HepG2 (cell line): ENCODE data around the gene GP2. TPM values are rescaled to one million over a fixed set of nuclear protein-coding genes. Genes with fewer than 3 reads are reported as not detected.

Experiments used
- ATAC-seq: fragments of 200-7000 bp; cut with Tn5 transposase; 3 replicates; pipeline ENCODE4 v1.9.1; 2020; ENCODE audit warnings: mild to moderate bottlenecking, moderate library complexity
- BruUV-seq: library from RNA; stranded (reverse); fragments of 400-500 nt; replicated peaks from 2 replicates; lab custom pipeline; 2021; lab: Mats Ljungman, UMichigan
- CTCF ChIA-PET: fragments of 300-600 bp; formaldehyde crosslinking; extraction: SDS; loops from one replicate; lab custom pipeline; 2021; ENCODE audit warnings: low total read pairs, inconsistent platforms, low intra/inter-chr PET ratio; lab: Yijun Ruan, JAX
- POLR2A ChIA-PET: fragments of 350-600 bp; sonication (Branson Sonifier 250); formaldehyde crosslinking; loops from one replicate; lab custom pipeline; 2020; ENCODE audit warnings: antibody characterized with exemption, inconsistent platforms; lab: Yijun Ruan, JAX
- DNase-seq: peaks from one replicate; pipeline ENCODE4 v3.0.0-alpha.2; 2015; ENCODE audit warnings: low spot score
- FAIRE-seq: peaks from 3 replicates; lab custom pipeline; 2011; peaks lifted over from hg19 to GRCh38; lab: Jason Lieb, UNC
- H2AFZ ChIP-seq: one replicate; pipeline ENCODE4 v1.6.1; 2011; ENCODE audit warnings: low read length, inconsistent platforms
- H3K27ac ChIP-seq: fragments of 300-600 bp; 3 replicates; pipeline ENCODE4 v1.8.0; 2011; ENCODE audit warnings: mixed run types, mild to moderate bottlenecking, mixed read lengths, low read length, inconsistent platforms; ENCODE audit not compliant: insufficient read depth; ENCODE audit errors: extremely low read length
- H3K27me3 ChIP-seq, 2 experiments: fragments of 200-600 bp in 1 of 2; 2 replicates in 1 of 2; 3 replicates in 1 of 2; pipeline versions ENCODE4 v1.6.0 to v1.8.0; 2011; ENCODE audit warnings: low read length in 2 of 2, mild to moderate bottlenecking in 2 of 2, moderate library complexity in 2 of 2, inconsistent platforms in 1 of 2; ENCODE audit not compliant: insufficient read depth in 2 of 2, control insufficient read depth in 1 of 2
- H3K36me3 ChIP-seq, 2 experiments: fragments of 200-600 bp in 1 of 2; replicated peaks in 1 of 2; 2 replicates in 1 of 2; 3 replicates in 1 of 2; pipeline versions ENCODE4 v1.5.1 to v1.8.0; 2011; ENCODE audit warnings: low read length in 2 of 2, inconsistent platforms in 1 of 2; ENCODE audit not compliant: insufficient read depth in 2 of 2, control insufficient read depth in 1 of 2
- H3K4me1 ChIP-seq: 2 replicates; pipeline ENCODE4 v1.5.1; 2012; ENCODE audit warnings: low read length, inconsistent platforms; ENCODE audit not compliant: insufficient read depth
- H3K4me2 ChIP-seq: 2 replicates; pipeline ENCODE4 v1.6.0; 2011; ENCODE audit warnings: low read depth, low read length, inconsistent platforms
- H3K4me3 ChIP-seq, 3 experiments: fragments of 200-600 bp in 1 of 3; sonication (generic), shearing (Covaris generic) in 1 of 3; replicated peaks in 1 of 3; 2 replicates each; pipeline ENCODE4 v1.5.1; 2011 to 2016; ENCODE audit warnings: low read length in 3 of 3, inconsistent platforms in 2 of 3, low read depth in 2 of 3, mild to moderate bottlenecking in 2 of 3, control low read depth in 1 of 3, mixed read lengths in 1 of 3; ENCODE audit not compliant: insufficient read depth in 1 of 3
- H3K79me2 ChIP-seq: one replicate; pipeline ENCODE4 v1.6.1; 2011; ENCODE audit warnings: low read length, inconsistent platforms; ENCODE audit not compliant: insufficient read depth
- H3K9ac ChIP-seq: 2 replicates; pipeline ENCODE4 v1.6.0; 2011; ENCODE audit warnings: mild to moderate bottlenecking, low read depth, low read length, inconsistent platforms; ENCODE audit not compliant: insufficient read depth
- H3K9me3 ChIP-seq: 2 replicates; pipeline ENCODE4 v1.5.1; 2012; ENCODE audit warnings: mild to moderate bottlenecking, low read length
- H4K20me1 ChIP-seq: 2 replicates; pipeline ENCODE4 v1.6.0; 2011; ENCODE audit warnings: inconsistent platforms, mild to moderate bottlenecking, low read length, moderate library complexity; ENCODE audit not compliant: insufficient read depth
- GABPA ChIP-seq, 2 experiments: IDR thresholded peaks; 2 replicates each; pipeline ENCODE4 v1.6.1; 2011 to 2016; ENCODE audit warnings: low read depth in 2 of 2, low read length in 1 of 2, missing biosample characterization in 1 of 2, missing genetic modification characterization in 1 of 2
- GATA4 ChIP-seq: sonication (generic); IDR thresholded peaks from 2 replicates; pipeline ENCODE4 v1.6.1; 2016; ENCODE audit warnings: antibody characterized with exemption, low read depth, borderline replicate concordance
- MAFF ChIP-seq: IDR thresholded peaks from 2 replicates; pipeline ENCODE4 v1.6.1; 2011; ENCODE audit warnings: low read depth, low read length, improper control_type of control experiment
- MAFK ChIP-seq, 2 experiments: IDR thresholded peaks in 1 of 2; conservative IDR thresholded peaks in 1 of 2; 2 replicates each; pipeline ENCODE4 v1.6.1; 2011; ENCODE audit warnings: improper control_type of control experiment in 2 of 2, low read length in 2 of 2
- NFE2 ChIP-seq: sonication (generic); formaldehyde crosslinking; IDR thresholded peaks from 2 replicates; pipeline ENCODE4 v1.4.0; 2020; ENCODE audit warnings: missing genetic modification reagents
- NFE2L2 ChIP-seq: fragments of 150-350 bp; IDR thresholded peaks from 2 replicates; pipeline ENCODE4 v1.6.1; 2014; ENCODE audit warnings: low read length
- NR2C2 ChIP-seq: sonication (generic); formaldehyde crosslinking; IDR thresholded peaks from 2 replicates; pipeline ENCODE4 v1.4.0; 2020; ENCODE audit warnings: missing genetic modification reagents, mild to moderate bottlenecking, moderate library complexity, borderline replicate concordance
- SMC3 ChIP-seq: IDR thresholded peaks from 2 replicates; pipeline ENCODE4 v1.6.1; 2011; ENCODE audit warnings: low read length, improper control_type of control experiment
- TEAD2 ChIP-seq: sonication (generic); formaldehyde crosslinking; IDR thresholded peaks from 2 replicates; pipeline ENCODE4 v1.9.0; 2021; ENCODE audit warnings: missing genetic modification reagents
- TFDP1 ChIP-seq: IDR thresholded peaks from 2 replicates; pipeline ENCODE4 v1.6.1; 2016; ENCODE audit warnings: missing compliant biosample characterization, missing genetic modification reagents, borderline replicate concordance
- TP53 ChIP-seq: sonication (generic); formaldehyde crosslinking; conservative IDR thresholded peaks from 2 replicates; pipeline ENCODE4 v1.4.0; 2020; ENCODE audit warnings: missing genetic modification reagents
- ZNF446 ChIP-seq: sonication (generic); formaldehyde crosslinking; IDR thresholded peaks from 2 replicates; pipeline ENCODE4 v1.5.0; 2020; ENCODE audit warnings: mild to moderate bottlenecking, missing genetic modification reagents
- ZNF577 ChIP-seq: sonication (generic); formaldehyde crosslinking; IDR thresholded peaks from 2 replicates; pipeline ENCODE4 v1.4.0; 2020; ENCODE audit warnings: mild to moderate bottlenecking, low read depth, missing genetic modification reagents, borderline replicate concordance
- WGBS: methylation state at CpG from one replicate; pipeline ENCODE4 v1.1.6; 2017; ENCODE audit warnings: low lambda C conversion rate; 5-methylcytosine and 5-hydroxymethylcytosine counted together
- in situ Hi-C: cut with HindIII; loops from 2 replicates; pipeline ENCODE4 v1.10.0; 2017; ENCODE audit warnings: low pct_unique_long_range_greater_than_20kb; ENCODE audit not compliant: extremely low pct_ligation_motif_present
- intact Hi-C: fragments of 100-400 bp; cut with micrococcal nuclease; formaldehyde crosslinking; loops from one replicate; pipeline ENCODE4 v1.10.0; 2022; ENCODE audit not compliant: unreplicated experiment
- polyA plus RNA-seq, 8 experiments: library from polyadenylated mRNA; depleted of rRNA in 3 of 8; stranded (reverse) in 7 of 8; unstranded in 1 of 8; fragments of >200 nt; fragmentation: Illumina TruSeq in 4 of 8; extraction: Trizol in 4 of 8; gene quantifications; 2 replicates each; pipeline versions ENCODE4 v1.2.1 to v1.2.3, GENCODE V29; 2011 to 2016; ENCODE audit warnings: low read depth in 4 of 8, missing spikeins in 1 of 8, mixed read lengths in 1 of 8; ENCODE audit not compliant: insufficient read depth in 1 of 8
- total RNA-seq, 5 experiments: library from RNA; depleted of rRNA; stranded (reverse); fragments of >200 nt; fragmentation: Illumina TruSeq; extraction: Trizol; gene quantifications; 2 replicates each; pipeline ENCODE4 v1.2.3, GENCODE V29; 2016; ENCODE audit warnings: low read depth in 1 of 5

The GP2 gene
- total and polyA plus RNA-seq, 2 of the 13 experiments (the other 11 are each of a cell fraction or from before 2014, with no cell fraction given) = 0.15 to 0.69 TPM

DNA sequence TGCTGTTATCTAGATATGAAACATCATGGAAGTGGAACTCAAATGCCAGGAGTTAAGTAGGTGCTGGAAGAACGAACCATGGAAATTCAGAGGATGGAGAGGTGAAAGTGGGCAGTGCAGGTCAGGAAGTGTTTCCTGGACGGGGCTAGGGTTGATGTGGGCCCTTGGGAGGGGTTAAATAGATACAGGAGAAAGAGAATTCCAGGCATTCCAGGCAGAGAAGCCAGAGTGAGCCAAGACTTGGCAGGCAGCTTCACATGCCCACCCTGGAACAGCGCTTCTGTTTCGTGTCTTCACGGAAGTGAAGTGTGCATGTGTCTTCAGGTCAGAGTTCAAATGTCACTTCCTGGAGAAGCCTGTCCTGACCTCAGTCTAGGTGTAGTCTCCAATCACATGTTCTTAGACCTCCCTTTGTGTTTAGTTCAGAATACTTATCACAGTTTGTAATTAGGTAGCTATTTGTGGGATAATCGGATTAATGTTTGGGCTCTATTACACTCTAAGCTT lies 41.3 kb downstream of the GP2 start:
- intact Hi-C loops = no loop called here
- DNase-seq = no peak
- TF ChIP-seq TP53 (CRISPR knock-in tag) (no peak), NR2C2 (CRISPR knock-in tag) (peak; percentile 46; the same call in 1 of the 2 replicates), GABPA (IDR thresholded peaks at IDR 0.05; ENCODE audit: low read depth, low read length) (no peak), GABPA (CRISPR knock-in tag; IDR thresholded peaks at IDR 0.05; ENCODE audit: low read depth) (peak; percentile 34; the same call in 1 of the 2 replicates)
- TF ChIP-seq, all 625 proteins: peak for 2
- in situ Hi-C loops = no loop called here
- no peaks in the 10 kb centered on the region for H4K20me1 ChIP-seq
- no peak overlapping the region for H3K4me3 ChIP-seq
- peaks cover 0 to 21% of the 10 kb centered on the region in 2 experiments; a peak in 3 of 5 replicates for H3K27me3 ChIP-seq
- ChIA-PET CTCF (no interaction called here), POLR2A (no interaction called here)
- FAIRE-seq (no peak), ATAC-seq (no peak)
- H3K9ac ChIP-seq = no peak overlapping the region
- no peaks in the 10 kb centered on the region for H3K79me2 ChIP-seq
- H3K9me3 ChIP-seq = no peaks in the 10 kb centered on the region
- no peaks in the 10 kb centered on the region for H3K4me1 ChIP-seq
- H2AFZ ChIP-seq = no peak overlapping the region
- H3K27ac ChIP-seq = no peak overlapping the region
- H3K4me2 ChIP-seq = no peak overlapping the region
- no peaks in the 10 kb centered on the region for H3K36me3 ChIP-seq
- 47% methylated on average over 6 of the region's 6 CpGs for WGBS
- no TSS peak for BruUV-seq

GRCh38 chr16:20280259-20280658 lies 47.1 kb downstream of the GP2 start:
- BruUV-seq = no TSS peak
- H3K9me3 ChIP-seq = no peaks in the 10 kb centered on the region; the same call in 1 of the 2 replicates
- H3K9ac ChIP-seq = no peak overlapping the region
- WGBS = 5% methylated on average over 3 of the region's 3 CpGs
- H4K20me1 ChIP-seq = no peaks in the 10 kb centered on the region
- H3K4me3 ChIP-seq = no peak overlapping the region
- DNase-seq (no peak), ATAC-seq (no peak), FAIRE-seq (no peak)
- TF ChIP-seq MAFK (conservative IDR thresholded peaks at IDR 0.05 in 1 of 2, IDR thresholded peaks at IDR 0.05 in 1 of 2; ENCODE audit: low read length in 2 of 2) = peak; percentile 71 to 82
- peak; percentile 94 for TF ChIP-seq NFE2L2
- TF ChIP-seq MAFF = peak; percentile 71
- no peak for TF ChIP-seq TEAD2
- TF ChIP-seq ZNF446 (CRISPR knock-in tag) = no peak
- peak; percentile 64; the same call in 1 of the 2 replicates for TF ChIP-seq NFE2
- no peak for TF ChIP-seq GATA4
- no peak for TF ChIP-seq ZNF577 (CRISPR knock-in tag)
- no peak for TF ChIP-seq SMC3
- no peak for TF ChIP-seq TFDP1 (CRISPR knock-in tag)
- H3K27me3 ChIP-seq = no peaks in the 10 kb centered on the region
- H3K27ac ChIP-seq = no peak overlapping the region
- intact Hi-C loops (no loop called here), in situ Hi-C loops (no loop called here)
- ChIA-PET POLR2A (no interaction called here), CTCF (no interaction called here)
- H3K4me2 ChIP-seq = no peak overlapping the region
- H3K36me3 ChIP-seq = no peaks in the 10 kb centered on the region
- H3K4me1 ChIP-seq = no peaks in the 10 kb centered on the region
- no peak overlapping the region for H2AFZ ChIP-seq
- H3K79me2 ChIP-seq = no peaks in the 10 kb centered on the region
